HG02588 (cell line): ENCODE measurements around the gene TTC34.
"Not testable (repeated sequence)": the region's sequence is repeated elsewhere in the genome, so short reads cannot be mapped to it uniquely, and the experiment has no call there.

ENCODE experiments used
- ATAC-seq: cut with Tn5 transposase; IDR thresholded peaks from one replicate; pipeline ENCODE4 v1.9.1; 2021; ENCODE audit warnings: mild to moderate bottlenecking, moderate library complexity; ENCODE audit not compliant: unreplicated experiment

Gene TTC34

GRCh38 chr1:2684878-2685277 is 116.6 kb downstream of the TTC34 start:
- not testable (repeated sequence) for ATAC-seq

GRCh38 chr1:2684000-2684399 is 117.5 kb downstream of the TTC34 start:
- ATAC-seq, result not testable (repeated sequence)

GRCh38 chr1:2683321-2683741 is 118.2 kb downstream of the TTC34 start:
- not testable (repeated sequence) for ATAC-seq

GRCh38 chr1:2682879-2683278 is 118.6 kb downstream of the TTC34 start:
- ATAC-seq, result not testable (repeated sequence)

GRCh38 chr1:2676726-2677125 is 124.8 kb downstream of the TTC34 start:
- ATAC-seq, result not testable (repeated sequence)

GRCh38 chr1:2671656-2672055 is 129.8 kb downstream of the TTC34 start:
- ATAC-seq, result not testable (repeated sequence)

GRCh38 chr1:2659806-2660205 is 141.7 kb downstream of the TTC34 start:
- ATAC-seq, result not testable (repeated sequence)

- not testable (repeated sequence) for ATAC-seq
These were observed 143.6 kb downstream of the TTC34 start for GRCh38 chr1:2657909-2658308.

GRCh38 chr1:2657124-2657523 is 144.4 kb downstream of the TTC34 start:
- not testable (repeated sequence) for ATAC-seq

- not testable (repeated sequence) for ATAC-seq
These were observed 145.7 kb downstream of the TTC34 start for GRCh38 chr1:2655598-2656434.

- ATAC-seq, result not testable (repeated sequence)
These were observed 147.0 kb downstream of the TTC34 start for GRCh38 chr1:2654443-2654948.

GRCh38 chr1:2653741-2654442 is 147.6 kb downstream of the TTC34 start:
- not testable (repeated sequence) for ATAC-seq

- ATAC-seq, result not testable (repeated sequence)
These were observed 148.4 kb downstream of the TTC34 start for GRCh38 chr1:2652926-2653571.

GRCh38 chr1:2652152-2652925 is 149.2 kb downstream of the TTC34 start:
- not testable (repeated sequence) for ATAC-seq

- no peak for ATAC-seq
These were observed 150.4 kb downstream of the TTC34 start for GRCh38 chr1:2650967-2651645.

GRCh38 chr1:2646837-2647236 is 154.7 kb downstream of the TTC34 start:
- no peak for ATAC-seq

- ATAC-seq, result no peak
These were observed 155.7 kb downstream of the TTC34 start for GRCh38 chr1:2645776-2646175.

GRCh38 chr1:2645143-2645542 is 156.3 kb downstream of the TTC34 start:
- ATAC-seq, result no peak

- no peak for ATAC-seq
These were observed 156.8 kb downstream of the TTC34 start for GRCh38 chr1:2644591-2645101.

GRCh38 chr1:2644171-2644570 is 157.3 kb downstream of the TTC34 start:
- no peak for ATAC-seq
